T-helper 22 cell (primary cell): ENCODE data around the gene PLXDC2.

Experiments used
- DNase-seq: peaks from one replicate; pipeline ENCODE4 v3.0.0-alpha.2; 2020; ENCODE audit warnings: low read depth

Gene PLXDC2

GRCh38 chr10:20276127-20276979, 460.1 kb downstream of the PLXDC2 start:
- no peak for DNase-seq

- no peak for DNase-seq
Observed at GRCh38 chr10:20277820-20278219, 461.6 kb downstream of the PLXDC2 start.

- DNase-seq = no peak
Observed at GRCh38 chr10:20281579-20281978, 465.3 kb downstream of the PLXDC2 start.

- no peak for DNase-seq
Observed at GRCh38 chr10:20287586-20287985, 471.4 kb downstream of the PLXDC2 start.

DNA sequence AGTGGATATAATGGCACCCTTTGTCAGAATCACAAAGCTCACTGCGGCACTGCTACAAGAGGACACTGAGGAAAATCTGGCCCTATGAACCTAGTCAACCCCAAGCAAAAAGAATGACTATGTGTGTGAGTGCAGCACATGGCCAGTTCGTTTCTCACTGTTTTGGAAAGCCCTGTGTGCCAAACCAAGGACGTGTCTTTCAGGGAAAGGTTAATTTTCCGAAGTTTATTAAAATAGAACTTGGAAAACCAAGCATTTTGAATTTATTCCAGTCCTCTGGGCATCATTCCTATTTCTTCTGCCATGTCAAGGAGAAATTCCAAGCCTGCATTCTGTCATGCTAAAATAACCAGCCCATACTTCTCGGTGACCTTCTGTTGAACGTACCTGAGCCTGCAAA, 471.8 kb downstream of the PLXDC2 start:
- DNase-seq = no peak

GRCh38 chr10:20289070-20289828, 473.0 kb downstream of the PLXDC2 start:
- DNase-seq = no peak

DNA sequence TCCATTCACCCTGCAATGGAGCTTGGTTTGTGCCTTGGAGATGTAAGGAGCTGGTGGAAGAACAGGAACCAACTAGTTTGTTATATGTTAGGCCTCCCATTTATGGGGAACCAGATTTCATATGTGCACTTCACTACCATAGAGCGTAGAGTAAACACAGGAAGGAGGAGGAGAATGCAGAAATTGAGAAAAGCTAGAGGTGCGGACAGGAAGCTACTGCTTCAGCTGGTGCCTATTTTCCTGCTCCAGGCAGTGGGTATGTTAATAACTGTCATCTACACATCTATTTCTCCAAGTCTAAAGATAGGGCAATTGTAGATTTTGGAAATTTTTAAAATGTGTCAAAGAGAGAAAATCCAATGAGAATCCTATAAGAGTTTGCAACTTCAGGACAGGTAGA, 482.2 kb downstream of the PLXDC2 start:
- DNase-seq = no peak

DNA sequence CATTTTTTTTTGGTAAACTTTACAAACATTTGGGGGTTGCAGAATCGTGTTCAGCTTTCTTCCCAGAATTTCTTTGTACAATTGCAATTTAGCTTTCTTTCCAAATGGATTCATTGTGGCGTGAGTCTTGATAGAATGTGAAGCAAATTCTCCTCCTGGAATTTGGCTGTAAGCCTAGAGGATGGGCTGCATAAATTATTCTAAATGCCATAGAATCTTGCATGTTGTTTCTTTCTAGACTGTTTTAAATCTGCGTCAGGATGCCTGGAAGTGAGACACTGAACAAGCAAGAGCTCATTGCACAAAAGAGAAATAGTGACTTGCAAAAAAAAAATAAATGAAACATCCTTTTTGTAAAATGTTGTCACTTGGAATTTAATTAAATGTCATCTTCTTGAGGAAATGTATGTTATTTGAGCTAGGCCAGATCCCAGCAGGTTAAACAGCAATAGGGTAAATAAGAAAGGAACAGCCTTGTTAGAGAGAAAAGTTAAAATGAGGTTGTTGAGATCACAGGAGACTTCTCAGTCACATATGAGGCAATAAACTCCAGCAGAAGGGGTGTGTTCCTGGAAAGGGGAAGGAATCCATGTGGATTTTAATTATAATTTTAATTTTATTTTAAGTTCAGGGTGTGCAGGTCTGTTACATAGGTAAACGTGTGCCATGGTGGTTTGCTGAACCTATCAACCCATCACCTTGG, 483.0 kb downstream of the PLXDC2 start:
- DNase-seq = no peak

- no peak for DNase-seq
Observed at GRCh38 chr10:20300735-20301134, 484.5 kb downstream of the PLXDC2 start.

DNA sequence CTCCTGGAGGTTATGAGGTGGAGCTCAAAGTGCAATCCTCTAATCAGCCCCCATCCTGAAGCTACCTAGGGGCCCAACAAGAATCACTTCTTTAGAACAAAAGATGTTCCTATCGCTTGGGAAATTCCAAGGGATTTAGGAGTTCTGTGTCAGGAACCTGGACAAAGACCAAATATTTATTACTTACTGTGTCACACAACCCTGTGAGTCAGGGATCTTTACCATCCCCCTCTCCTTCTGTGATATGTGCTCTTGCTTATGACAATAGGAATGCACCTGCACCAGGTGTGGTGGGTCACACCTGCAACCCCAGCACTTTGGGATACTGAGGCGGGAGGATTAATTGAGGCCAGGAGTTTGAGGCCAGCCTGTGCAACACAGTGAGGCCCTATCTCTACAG, 485.8 kb downstream of the PLXDC2 start:
- no peak for DNase-seq

DNA sequence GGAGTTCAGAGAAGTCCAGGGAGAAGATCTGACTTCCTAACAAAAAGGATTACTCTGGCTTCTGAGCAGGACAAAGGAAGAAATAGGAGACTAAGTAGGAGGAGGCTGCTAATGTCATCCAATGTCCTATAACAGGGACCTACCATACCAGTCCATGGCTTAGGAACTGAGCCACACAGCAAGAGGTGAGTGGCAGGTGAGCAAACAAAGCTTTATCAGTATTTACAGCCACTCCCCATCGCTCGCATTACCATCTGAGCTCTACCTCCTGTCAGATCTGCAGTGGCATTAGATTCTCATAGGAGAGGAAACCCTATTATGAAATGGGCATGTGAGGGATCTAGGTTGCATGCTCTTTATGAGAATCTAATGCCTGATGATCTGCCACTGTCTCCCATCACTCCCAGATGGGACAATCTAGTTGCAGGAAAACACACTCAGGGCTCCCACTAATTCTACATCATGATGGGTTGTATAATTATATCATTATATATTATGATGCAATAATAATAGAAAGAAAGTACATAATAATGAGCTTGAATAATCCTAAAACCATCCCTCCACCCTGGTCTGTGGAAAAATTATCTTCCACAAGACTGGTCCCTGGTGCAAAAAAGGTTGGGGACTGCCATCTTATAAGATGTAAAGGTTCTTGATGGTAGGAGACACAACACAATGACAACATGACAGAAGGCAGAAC, 487.4 kb downstream of the PLXDC2 start:
- DNase-seq = no peak

- no peak for DNase-seq
Observed at GRCh38 chr10:20313665-20314064, 497.4 kb downstream of the PLXDC2 start.

DNA sequence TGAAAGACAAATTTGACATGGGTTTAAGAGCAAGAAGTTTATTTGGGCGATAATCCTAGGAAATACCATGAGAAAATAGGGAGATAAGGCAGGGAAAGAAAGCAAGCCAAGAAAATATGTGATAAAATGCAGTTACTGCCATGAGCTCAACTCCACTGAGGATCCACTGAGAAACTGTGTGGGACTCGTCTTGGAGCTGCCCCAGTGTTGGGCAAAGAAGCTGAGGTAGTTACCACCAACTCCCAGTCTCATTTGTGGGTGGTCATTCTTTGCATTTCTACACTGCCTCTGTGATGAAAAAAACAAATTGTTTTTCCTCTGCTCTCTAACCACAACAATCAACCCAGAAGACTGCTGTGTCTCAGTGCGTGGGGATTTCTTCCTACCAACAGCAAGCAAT, 498.2 kb downstream of the PLXDC2 start:
- no peak for DNase-seq

GRCh38 chr10:20327954-20328353, 511.7 kb downstream of the PLXDC2 start:
- DNase-seq = no peak

DNA sequence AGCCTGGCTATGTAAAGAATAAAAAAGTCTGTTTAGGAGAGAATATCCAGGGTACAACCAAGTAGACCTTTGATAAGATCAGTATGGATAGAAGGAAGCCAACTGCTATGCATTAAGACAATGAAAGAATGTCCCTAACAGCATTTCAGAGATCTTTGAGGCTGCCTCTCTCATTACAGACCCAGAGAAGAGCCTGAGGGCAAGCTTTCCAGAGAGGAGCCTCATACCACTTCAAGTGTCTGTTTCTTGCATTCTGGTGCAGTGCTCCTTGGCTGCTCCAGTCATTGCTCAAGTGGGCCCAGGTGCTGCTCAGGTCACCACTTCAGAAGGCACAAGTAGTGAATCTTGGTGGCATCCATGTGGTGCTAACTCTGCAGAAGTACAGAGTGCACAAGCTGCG, 514.0 kb downstream of the PLXDC2 start:
- no peak for DNase-seq

- DNase-seq = no peak
Observed at GRCh38 chr10:20334559-20334958, 518.3 kb downstream of the PLXDC2 start.
